HepG2 (cell line): ENCODE data around the gene ULK4. TPM values are rescaled to one million over a fixed set of nuclear protein-coding genes. Genes with fewer than 3 reads are reported as not detected.

Experiments
- ASH2L ChIP-seq: fragments of 300-600, 200-600 bp; sonication (generic); IDR thresholded peaks from 2 replicates; pipeline ENCODE4 v1.7.0; 2017; ENCODE audit warnings: low read depth, mild to moderate bottlenecking, moderate library complexity, mixed read lengths, low read length; ENCODE audit not compliant: insufficient read length
- DPF2 ChIP-seq: sonication (generic); formaldehyde crosslinking; IDR thresholded peaks from 2 replicates; pipeline ENCODE4 v1.4.0; 2020; ENCODE audit warnings: mild to moderate bottlenecking, low read depth, missing genetic modification reagents, borderline replicate concordance
- HMG20B ChIP-seq: conservative IDR thresholded peaks from 2 replicates; pipeline ENCODE4 v1.6.1; 2016; ENCODE audit warnings: missing genetic modification reagents, missing compliant biosample characterization
- MXD1 ChIP-seq: sonication (generic); formaldehyde crosslinking; IDR thresholded peaks from 2 replicates; pipeline ENCODE4 v1.4.0; 2020; ENCODE audit warnings: mild to moderate bottlenecking, missing genetic modification reagents
- PHF5A ChIP-seq: IDR thresholded peaks from one replicate; pipeline ENCODE4 v1.6.1; 2018; ENCODE audit warnings: low read depth, missing genetic modification reagents; ENCODE audit not compliant: unreplicated experiment
- POGK ChIP-seq: sonication (generic); formaldehyde crosslinking; conservative IDR thresholded peaks from 2 replicates; pipeline ENCODE4 v1.8.0; 2022; ENCODE audit warnings: mild to moderate bottlenecking, moderate library complexity, missing genetic modification reagents
- PRDM4 ChIP-seq: sonication (generic); formaldehyde crosslinking; IDR thresholded peaks from 2 replicates; pipeline ENCODE4 v1.9.0; 2021; ENCODE audit warnings: missing genetic modification reagents, borderline replicate concordance
- TBP ChIP-seq: sonication (generic); formaldehyde crosslinking; IDR thresholded peaks from 2 replicates; pipeline ENCODE4 v1.5.0; 2020; ENCODE audit warnings: missing genetic modification reagents
- ZBTB39 ChIP-seq: sonication (generic); formaldehyde crosslinking; IDR thresholded peaks from 2 replicates; pipeline ENCODE4 v1.5.0; 2020; ENCODE audit warnings: missing genetic modification reagents
- ZFAT ChIP-seq: sonication (generic); formaldehyde crosslinking; conservative IDR thresholded peaks from 2 replicates; pipeline ENCODE4 v1.8.1; 2023; ENCODE audit warnings: missing genetic modification reagents, inconsistent platforms
- ZGPAT ChIP-seq: IDR thresholded peaks from 2 replicates; pipeline ENCODE4 v1.6.1; 2016; ENCODE audit warnings: mild to moderate bottlenecking
- ZNF136 ChIP-seq: sonication (generic); formaldehyde crosslinking; IDR thresholded peaks from 2 replicates; pipeline ENCODE4 v1.8.1; 2022; ENCODE audit warnings: low read depth, mild to moderate bottlenecking, moderate library complexity, missing genetic modification reagents
- ZNF484 ChIP-seq: sonication (generic); formaldehyde crosslinking; IDR thresholded peaks from 2 replicates; pipeline ENCODE4 v1.5.1; 2020; ENCODE audit warnings: mild to moderate bottlenecking, low read depth, missing genetic modification reagents, borderline replicate concordance
- polyA plus RNA-seq, 8 experiments: library from polyadenylated mRNA; depleted of rRNA in 3 of 8; stranded (reverse) in 7 of 8; unstranded in 1 of 8; fragments of >200 nt; fragmentation: Illumina TruSeq in 4 of 8; extraction: Trizol in 4 of 8; gene quantifications; 2 replicates each; pipeline versions ENCODE4 v1.2.1 to v1.2.3, GENCODE V29; 2011 to 2016; ENCODE audit warnings: low read depth in 4 of 8, missing spikeins in 1 of 8, mixed read lengths in 1 of 8; ENCODE audit not compliant: insufficient read depth in 1 of 8
- total RNA-seq, 5 experiments: library from RNA; depleted of rRNA; stranded (reverse); fragments of >200 nt; fragmentation: Illumina TruSeq; extraction: Trizol; gene quantifications; 2 replicates each; pipeline ENCODE4 v1.2.3, GENCODE V29; 2016; ENCODE audit warnings: low read depth in 1 of 5
- TF ChIP-seq, protein P1 (sequence below): sonication (generic); formaldehyde crosslinking; conservative IDR thresholded peaks from 2 replicates; pipeline ENCODE4 v1.4.0; 2020; ENCODE audit warnings: mild to moderate bottlenecking, missing genetic modification reagents, moderate library complexity

ULK4 gene
- total and polyA plus RNA-seq, 2 of the 13 experiments (the other 11 are each of a cell fraction or from before 2014, with no cell fraction given): 6.7 to 11.8 TPM

DNA sequence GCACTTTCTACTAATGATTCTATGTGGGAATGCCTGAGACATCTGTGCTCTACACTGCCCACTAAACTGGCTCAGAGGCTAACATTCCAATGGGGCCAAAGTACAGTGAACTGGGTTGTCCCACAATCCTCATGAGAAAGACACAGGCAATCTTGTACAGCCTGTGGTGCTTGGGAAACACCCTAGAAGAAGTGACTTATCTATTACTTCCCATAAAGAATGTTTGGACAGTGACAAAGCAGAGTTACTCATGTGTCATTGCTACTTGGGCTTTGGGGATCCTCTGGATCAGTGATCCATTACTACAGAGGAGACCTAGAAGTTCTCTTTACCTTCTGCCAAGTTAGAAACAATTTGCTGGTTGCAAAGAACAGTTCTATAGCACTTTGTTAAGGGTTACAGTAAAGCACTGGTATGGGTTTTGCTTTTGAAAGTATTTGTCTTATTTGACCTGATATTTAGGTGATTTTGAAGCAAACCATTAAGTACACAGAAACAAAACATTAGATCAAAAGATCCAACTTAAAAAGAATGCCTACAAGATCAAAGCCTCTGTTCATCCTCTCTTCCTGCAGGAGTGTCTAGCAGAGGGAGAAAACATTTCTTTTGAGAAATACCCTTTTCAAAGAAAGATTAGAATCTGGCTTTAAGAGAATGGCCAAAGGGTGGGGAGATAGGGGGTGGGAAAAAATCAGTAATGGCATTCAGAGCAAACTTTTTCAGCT is 686.8 kb downstream of the ULK4 start (continued):
- peak; percentile 40; the same call in 1 of the 2 replicates for TF ChIP-seq ZGPAT (CRISPR knock-in tag)
- no peak for TF ChIP-seq PRDM4
- no peak; the same call in 1 of the 2 replicates for TF ChIP-seq HMG20B (CRISPR knock-in tag)
- no peak for TF ChIP-seq ZNF484 (CRISPR knock-in tag)
- TF ChIP-seq, protein P1, sequence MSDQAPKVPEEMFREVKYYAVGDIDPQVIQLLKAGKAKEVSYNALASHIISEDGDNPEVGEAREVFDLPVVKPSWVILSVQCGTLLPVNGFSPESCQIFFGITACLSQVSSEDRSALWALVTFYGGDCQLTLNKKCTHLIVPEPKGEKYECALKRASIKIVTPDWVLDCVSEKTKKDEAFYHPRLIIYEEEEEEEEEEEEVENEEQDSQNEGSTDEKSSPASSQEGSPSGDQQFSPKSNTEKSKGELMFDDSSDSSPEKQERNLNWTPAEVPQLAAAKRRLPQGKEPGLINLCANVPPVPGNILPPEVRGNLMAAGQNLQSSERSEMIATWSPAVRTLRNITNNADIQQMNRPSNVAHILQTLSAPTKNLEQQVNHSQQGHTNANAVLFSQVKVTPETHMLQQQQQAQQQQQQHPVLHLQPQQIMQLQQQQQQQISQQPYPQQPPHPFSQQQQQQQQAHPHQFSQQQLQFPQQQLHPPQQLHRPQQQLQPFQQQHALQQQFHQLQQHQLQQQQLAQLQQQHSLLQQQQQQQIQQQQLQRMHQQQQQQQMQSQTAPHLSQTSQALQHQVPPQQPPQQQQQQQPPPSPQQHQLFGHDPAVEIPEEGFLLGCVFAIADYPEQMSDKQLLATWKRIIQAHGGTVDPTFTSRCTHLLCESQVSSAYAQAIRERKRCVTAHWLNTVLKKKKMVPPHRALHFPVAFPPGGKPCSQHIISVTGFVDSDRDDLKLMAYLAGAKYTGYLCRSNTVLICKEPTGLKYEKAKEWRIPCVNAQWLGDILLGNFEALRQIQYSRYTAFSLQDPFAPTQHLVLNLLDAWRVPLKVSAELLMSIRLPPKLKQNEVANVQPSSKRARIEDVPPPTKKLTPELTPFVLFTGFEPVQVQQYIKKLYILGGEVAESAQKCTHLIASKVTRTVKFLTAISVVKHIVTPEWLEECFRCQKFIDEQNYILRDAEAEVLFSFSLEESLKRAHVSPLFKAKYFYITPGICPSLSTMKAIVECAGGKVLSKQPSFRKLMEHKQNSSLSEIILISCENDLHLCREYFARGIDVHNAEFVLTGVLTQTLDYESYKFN (CRISPR knock-in tag): peak; percentile 72
- TF ChIP-seq ZFAT (CRISPR knock-in tag): no peak
- 0 out of 2 replicates have a peak, but pooled peaks have one; percentile 53 for TF ChIP-seq DPF2 (CRISPR knock-in tag)
- TF ChIP-seq TBP (CRISPR knock-in tag): no peak
- peak; percentile 79 for TF ChIP-seq ASH2L
- no peak for TF ChIP-seq MXD1
- no peak for TF ChIP-seq ZBTB39 (CRISPR knock-in tag)
- TF ChIP-seq POGK (CRISPR knock-in tag): no peak
- TF ChIP-seq ZNF136 (CRISPR knock-in tag): no peak
- TF ChIP-seq PHF5A: no peak
